Esophagus squamous epithelium (tissue), 4 donors: ENCODE data around the gene SH3GLB2.

ENCODE experiments used
- CTCF ChIP-seq, 6 experiments: fragments of 450-650 bp in 4 of 6; fragments of 200-600 bp in 2 of 6; sonication (generic) in 2 of 6; IDR thresholded peaks; one replicate each; pipeline ENCODE4 v1.5.1; 2016 to 2019; ENCODE audit warnings: antibody characterized with exemption in 6 of 6, mild to moderate bottlenecking in 4 of 6, moderate library complexity in 4 of 6
- POLR2A ChIP-seq, 4 donors: fragments of 450-650 bp; IDR thresholded peaks; one replicate each; pipeline ENCODE4 v1.6.1; 2017; ENCODE audit warnings: antibody characterized with exemption in 4 of 4, mild to moderate bottlenecking in 4 of 4, moderate library complexity in 3 of 4

GRCh38 chr9:129038109-129038852 is 10.2 kb upstream of the SH3GLB2 start:
- TF ChIP-seq CTCF (IDR thresholded peaks at IDR 0.05) (no peak), POLR2A (IDR thresholded peaks at IDR 0.05) (no peak)
